ENCODE measurements around the gene SLC6A7.
"Not testable (repeated sequence)": the region's sequence is repeated elsewhere in the genome, so short reads cannot be mapped to it uniquely, and the experiment has no call there.

The SLC6A7 gene

DNA sequence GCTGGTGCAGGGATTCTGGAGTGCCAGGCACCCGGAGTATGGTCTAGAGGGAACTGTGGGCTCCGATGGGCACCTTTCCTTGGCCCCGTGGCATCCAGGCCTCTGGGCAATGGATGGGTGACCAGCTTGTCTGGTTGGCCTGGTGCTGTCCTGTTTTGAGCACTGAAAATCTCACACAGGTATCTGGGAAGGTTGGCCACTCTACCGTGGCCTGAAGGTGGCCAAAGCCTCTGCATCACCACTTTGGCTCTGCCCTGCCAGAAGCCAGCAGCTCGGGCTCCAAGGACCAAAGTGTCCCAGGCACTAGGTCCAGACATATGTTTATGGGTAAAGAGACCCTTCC is 28.8 kb downstream of the SLC6A7 start:
- DNase-seq (ENCODE audit: low spot score) = no peak

DNA sequence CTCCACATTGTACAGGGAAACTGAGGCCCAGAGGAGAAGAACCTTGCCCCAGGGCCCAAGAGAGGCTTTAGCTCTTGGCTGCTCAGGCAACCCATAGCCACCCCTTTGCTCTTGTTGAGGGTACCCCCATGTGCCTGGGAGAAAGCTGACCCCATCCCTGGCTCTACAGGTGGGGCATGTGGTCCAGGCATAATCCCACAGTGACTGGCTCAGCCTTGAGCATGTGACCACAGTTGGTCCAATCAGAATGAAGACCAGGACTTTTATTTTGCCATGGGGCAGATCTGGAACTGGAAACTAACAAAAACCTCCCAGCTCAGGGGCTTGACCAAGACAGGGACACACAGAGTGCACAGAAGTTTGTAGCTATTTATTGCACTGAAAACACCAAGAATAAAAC is 29.3 kb downstream of the SLC6A7 start:
- DNase-seq (ENCODE audit: low spot score) = no peak

DNA sequence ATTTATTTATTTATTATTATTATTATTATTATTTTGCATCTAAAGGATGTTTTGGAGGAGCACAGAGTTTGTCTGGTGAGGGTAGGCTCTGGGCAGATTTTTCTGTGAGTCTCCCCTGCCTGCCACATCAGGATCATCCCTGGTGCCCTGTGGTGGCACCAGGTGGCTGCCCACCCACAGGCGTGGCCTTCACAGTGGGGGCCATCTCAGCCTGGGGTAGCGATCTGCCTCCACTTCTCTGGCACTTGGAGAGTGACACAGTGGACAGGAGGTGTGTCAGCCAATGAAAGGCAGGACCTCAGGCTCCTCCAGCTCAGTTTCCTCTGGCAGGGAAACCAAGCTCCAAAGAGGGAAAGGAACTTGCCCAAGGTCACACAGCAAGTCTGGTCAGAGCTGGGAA is 30.0 kb downstream of the SLC6A7 start:
- no peak for DNase-seq (ENCODE audit: low spot score)

DNA sequence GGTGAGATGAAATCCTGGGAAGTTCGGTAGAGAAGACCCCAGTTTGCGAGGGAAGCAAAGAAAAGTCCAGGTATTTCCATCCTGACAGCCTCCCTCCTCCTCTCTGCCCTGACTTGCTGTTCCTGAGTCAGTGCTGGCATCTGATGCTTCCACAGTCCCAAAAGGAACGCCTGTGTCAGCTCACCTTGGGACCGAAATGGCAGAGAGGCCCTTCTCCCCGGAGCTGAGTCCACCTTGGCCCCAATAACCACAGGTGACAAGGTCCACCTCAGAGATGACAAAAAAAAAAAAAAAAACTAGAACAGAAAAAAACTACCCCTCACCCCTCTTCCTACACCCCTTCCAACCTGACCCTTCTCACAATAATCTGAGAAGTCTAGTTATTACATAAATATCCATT is 31.6 kb downstream of the SLC6A7 start:
- DNase-seq (ENCODE audit: low spot score) = no peak

DNA sequence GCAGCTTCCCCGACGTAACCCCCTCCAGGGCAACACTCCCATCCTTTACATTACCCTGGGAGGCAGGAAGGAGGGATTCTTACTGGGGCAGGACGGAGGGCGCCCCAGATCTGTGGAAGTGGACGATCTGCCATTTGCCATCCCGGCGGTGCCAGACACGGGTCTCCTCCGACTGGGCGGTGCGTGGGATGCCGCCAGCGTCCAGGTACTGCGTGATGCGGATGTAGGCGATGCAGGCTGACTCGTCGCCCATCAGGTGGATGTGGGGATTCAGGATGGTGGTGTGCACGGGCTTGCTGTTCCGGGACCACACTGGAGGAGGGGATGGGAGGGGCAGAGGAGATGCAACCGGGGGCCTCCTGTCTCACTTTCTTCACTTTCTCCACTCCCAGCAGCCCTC is 33.0 kb downstream of the SLC6A7 start:
- no peak for DNase-seq (ENCODE audit: low spot score)

DNA sequence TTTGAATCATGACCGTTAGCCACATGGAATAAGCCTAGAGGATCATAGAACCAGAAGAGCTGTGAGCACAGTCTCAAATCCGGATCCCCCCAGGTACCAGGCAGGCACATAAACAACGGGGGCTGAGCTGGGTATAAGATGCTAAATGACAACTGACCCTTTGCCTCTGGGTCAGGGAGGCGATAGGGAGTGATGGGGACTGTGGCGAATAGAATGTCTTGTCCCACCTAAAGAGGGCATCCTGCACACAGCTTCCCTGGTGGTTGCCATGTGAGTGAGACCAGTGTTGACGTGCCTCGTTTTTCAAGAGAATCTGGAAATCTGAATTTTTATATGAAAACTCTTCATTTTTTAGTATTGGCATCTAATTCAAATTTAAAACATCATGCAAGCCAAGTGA is 33.6 kb downstream of the SLC6A7 start:
- DNase-seq (ENCODE audit: low spot score) = no peak

DNA sequence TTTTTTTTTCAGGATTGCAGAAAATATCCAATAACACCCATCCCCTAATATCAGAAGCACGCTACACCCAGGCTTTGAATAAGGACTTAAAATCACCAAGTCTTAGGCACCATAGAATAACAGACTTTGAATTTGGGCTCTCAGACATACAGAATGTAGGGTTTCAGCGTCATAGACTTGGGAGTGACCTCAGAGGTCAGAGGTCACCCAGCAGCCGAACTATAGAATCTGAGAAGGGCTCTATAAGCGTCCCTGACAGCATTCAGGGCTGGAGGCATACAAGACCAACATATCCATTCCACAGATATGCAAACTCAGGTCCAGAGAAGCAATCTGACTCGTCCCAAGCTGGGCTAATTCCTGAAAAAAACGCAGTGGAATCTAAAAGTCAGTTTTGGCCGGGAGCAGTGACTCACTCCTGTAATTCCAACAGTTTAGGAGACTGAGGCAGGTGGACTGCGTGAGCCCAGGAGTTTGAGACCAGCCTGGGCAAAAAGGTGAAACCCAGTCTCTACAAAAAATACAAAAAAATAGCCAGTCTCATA is 34.7 kb downstream of the SLC6A7 start:
- no peak for DNase-seq (ENCODE audit: low spot score)

DNA sequence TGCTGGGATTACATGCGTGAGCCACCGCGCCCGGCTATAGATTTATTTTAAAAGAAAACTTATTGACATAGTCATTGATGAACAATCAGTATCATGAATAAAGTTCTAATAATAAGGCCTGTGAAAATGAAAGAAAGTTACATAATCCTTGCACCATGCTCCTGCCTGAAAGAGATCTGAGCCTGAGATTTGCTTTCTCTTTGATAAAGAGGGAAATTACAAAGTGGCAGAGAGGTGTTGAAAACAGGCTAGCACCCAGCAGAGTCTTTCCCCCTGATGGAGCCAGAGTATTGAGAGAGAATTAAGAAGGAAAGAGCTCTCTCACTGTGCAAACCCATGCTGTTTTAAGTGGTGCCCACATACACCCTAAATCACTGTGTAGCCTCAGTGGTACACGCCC is 37.2 kb downstream of the SLC6A7 start:
- DNase-seq (ENCODE audit: low spot score) = no peak

DNA sequence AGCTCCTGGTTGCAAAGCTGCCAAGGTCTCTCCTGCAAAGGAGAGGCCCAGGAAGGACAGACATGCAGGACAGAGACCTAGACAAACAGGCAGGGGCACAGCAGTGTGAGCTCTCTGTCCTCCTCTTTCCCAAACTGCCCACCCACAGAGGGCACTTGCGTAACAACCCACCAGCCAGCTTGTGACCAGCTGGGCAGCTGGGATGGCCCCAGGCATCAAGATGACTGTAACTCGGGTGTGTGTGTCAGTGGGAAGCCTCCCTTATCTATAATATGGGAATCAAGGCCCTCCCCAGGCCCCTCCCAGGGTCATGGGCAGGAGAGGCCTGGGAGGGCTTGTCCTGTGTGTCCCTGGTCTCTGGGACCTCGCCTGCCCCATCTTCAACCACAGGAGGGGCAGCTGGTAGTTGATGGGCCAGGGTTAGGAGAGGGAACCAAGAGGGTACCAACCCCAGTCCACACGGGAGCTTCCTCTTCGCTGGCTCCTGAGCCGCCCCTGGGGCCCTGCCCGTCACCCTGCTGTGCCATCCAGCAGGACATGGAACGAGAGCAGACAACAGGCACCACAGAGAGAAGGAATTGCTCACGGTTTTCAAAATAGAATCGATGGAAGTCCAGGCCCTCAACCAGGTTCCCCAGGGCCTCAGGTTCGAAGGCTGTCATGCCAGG is 37.9 kb downstream of the SLC6A7 start:
- no peak for DNase-seq (ENCODE audit: low spot score)

DNA sequence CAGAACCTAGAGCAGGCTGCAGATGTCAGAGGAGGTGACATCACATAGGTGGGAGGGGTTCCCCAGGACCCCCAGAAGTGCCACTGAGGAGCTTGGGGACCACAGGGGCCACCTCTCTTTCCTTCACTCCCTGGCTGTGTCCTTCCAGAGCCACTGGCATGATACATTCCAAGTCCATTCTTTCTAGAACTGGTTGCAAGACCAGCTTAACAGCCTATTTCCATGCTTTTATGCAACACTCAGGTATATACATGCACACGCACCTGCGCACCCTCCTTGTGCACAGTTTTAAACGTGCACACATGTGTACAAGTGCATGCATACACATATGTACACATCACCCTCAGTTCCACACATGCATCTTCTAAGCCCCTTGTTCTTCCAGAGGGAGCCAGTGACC is 39.7 kb downstream of the SLC6A7 start:
- no peak for DNase-seq (ENCODE audit: low spot score)

DNA sequence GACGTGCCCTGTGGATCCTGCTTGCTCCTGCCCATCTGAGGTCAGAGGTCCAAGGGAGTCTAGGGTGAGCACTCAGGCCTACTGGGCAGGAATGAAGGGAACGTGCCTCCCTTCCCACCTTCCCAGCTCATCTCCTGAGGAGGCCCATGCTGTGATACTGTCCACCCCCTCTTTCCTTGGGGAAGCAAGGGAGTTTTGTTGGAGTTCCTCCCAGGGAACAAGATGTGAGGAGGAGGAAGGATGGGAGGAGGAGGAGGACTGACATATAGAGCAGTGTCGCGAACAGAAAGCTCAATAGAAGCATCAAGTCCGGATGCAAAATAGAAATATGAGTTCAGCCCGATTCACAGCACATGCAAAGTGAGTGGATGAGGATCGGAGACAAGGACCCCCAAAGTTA is 41.0 kb downstream of the SLC6A7 start:
- no peak for DNase-seq (ENCODE audit: low spot score)

DNA sequence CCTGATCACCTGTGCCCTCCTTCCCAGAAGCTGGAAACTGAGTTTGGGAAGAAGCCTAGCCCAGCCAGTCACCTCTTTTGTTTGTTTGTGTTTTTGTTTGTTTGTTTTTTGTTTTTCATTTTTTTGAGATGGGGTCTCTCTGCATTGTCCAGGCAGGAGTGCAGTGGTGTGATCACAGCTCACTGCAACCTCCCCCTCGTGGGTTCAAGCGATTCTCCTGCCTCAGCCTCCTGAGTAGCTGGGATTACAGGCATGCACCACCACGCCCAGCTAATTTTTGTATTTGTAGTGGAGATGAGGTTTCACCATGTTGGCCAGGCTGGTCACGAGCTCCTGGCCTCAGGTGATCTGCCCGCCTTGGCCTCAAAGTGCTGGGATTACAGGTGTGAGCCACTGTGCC is 43.8 kb downstream of the SLC6A7 start:
- DNase-seq (ENCODE audit: low spot score) = not testable (repeated sequence)

DNA sequence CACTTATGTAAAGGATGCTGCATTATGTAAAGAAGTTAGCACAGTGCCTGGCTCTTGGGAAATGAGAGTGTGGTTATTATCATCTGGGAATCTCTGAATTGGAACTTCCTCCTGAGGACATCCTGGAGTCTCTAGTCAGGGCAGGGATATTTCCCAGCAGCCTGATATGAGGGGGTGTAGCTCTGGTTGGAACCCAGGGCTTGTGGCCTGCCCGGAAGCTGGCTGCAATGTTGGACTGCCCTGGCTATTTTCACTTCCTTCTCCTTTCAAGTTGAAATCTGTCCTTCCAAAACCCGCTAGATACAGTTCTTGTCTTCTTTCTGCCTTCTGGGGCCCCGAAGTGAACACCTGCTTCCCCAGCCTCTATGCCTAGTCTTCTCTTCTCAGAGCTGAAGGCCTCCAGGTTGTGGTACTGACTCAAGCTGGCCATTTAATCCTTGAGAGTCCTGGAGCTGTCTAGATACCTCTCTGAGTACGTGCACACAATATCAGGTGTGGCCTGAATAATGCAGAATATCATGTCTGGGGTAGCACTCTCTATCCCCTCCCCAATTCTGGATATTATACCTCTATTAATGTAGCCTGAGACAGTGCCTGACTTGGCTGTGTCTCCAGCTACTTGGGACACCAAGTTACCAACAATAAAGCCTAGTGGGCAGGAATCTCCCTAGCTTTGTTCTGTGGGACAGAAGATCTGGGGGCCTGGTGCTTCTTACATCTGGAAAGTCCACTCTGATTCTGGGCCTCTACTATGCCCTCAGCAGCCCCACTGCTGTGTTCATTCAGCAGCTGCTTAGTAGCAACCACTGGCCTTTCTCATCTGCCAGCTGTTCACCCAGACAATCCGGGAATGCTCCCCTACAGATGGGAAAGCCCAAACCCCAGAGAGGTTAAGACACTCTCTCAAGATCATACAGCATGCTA is 45.0 kb downstream of the SLC6A7 start:
- DNase-seq (ENCODE audit: low spot score) = peak; percentile 26

DNA sequence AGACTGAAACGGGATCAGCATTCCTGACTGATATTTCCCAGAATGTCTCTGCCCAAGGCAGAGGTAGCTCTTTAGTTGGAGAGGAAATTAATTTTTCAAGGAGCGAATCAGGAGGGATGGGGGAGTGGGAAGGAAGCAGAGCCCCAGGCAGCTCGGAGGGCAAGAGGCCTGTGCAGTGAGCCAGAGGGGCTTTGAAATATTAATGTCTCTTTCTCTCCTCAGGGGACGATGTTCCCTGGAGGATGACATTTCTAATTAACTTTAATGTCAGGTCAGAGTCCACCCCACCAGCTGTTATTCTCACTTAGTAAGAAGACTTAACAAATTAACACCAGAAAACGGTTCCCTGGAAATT is 45.6 kb downstream of the SLC6A7 start:
- no peak for DNase-seq (ENCODE audit: low spot score)

DNA sequence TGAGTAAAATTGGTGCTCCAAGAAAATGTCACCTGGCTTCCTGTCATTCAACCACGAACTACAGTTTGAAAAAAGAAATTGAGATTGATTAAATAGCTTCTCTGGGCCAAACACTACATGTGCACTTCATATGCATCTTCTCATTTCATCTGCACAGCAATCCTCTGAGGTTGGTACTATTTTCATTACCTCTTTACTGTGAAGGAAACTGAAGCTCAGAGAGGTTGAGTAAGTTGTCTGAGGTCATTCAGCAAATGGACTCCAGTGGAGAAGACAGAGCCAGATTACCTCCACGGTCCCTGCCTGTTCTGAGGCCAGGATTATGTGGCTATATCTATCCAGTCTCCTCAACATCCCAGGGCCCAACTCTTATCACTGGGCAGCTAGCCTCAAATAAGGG is 46.5 kb downstream of the SLC6A7 start:
- no peak for DNase-seq (ENCODE audit: low spot score)

DNA sequence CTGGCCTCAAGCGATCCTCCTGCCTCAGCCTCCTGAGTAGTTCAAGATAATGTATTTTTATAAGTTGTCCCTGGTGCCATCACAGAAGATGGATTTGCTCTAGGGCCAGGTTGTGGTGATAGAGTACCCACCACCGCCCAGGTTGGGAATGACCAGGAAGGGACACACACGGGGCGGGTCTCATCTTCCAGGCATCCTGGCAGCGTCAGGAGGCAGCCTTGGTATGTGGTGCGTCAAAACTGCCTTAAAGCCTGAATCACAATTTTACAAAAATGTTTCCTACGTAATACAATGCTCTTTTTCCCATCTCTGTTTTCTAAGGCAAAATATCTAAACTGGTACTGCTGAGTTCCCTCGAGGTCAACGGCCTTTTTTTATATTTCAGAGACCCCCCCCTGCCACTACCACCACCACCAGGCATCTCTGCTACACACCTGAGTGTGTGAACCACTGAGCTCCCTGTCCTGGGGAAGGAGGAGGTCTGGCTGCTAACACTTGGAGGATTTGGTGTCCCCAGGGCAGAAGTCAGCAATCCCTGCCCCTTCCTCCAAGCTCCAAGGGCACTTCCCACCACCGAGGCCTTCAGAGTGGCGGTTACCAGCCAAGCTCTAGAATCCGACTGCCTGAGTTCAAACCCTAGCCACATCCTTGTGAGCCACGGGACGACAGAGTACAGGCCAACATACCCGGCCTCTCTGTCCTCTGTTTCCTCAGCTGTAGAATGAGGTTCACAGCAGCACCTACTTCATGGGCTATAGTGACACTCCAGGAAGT is 47.3 kb downstream of the SLC6A7 start:
- DNase-seq (ENCODE audit: low spot score) = no peak

DNA sequence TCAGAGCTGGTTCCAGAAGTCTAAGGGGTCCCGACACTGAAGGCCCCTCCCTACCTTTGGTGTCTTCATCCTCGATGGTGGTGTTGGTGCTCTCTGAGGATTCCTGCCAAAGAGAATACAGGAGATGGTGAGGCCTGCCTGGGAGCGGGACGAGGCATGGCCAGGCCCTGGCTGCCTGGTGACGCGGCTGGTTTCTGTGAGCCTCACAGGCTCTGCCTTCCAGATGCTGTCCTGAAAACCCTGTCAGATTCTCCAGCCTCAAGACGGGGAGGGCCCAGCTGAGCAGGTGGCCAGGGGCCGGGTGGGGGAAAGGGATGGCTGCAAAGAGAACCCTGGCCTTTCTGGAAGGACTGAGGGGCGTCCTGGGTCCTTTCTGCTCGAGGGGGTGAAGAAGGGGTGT is 48.8 kb downstream of the SLC6A7 start:
- DNase-seq (ENCODE audit: low spot score) = no peak

DNA sequence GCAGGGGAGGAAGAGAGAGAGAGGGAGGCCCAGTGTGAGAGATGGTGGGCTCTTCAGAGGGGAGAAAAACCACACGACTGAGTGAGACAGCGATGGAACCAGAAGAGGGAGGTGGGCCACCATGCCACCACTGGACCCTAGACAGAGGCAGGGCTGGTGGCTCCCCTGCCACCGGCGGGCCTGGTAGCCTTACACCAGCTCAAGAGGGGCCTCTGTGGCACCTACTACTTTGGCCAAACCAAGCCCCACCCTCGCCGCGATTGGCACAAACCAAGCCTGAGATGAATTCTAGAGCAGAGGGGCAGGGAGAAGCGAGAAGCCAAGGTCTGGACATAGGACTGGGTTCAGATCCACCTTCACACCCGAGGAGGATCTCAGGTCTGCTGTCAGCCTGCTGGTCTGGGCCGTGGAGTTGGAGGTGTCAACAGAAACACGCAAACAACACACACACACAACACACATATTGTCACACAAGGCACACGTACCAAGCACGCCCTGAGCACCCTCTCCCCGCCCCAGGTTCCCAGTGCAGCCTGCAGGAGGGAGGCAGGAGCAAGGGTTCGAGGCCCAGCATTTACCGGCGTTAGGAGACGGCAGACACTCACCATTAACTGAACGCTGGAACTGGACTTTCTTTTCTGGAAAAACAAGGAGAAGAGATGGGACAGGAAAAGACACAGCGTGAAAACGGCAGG is 49.4 kb downstream of the SLC6A7 start:
- DNase-seq (ENCODE audit: low spot score) = no peak

DNA sequence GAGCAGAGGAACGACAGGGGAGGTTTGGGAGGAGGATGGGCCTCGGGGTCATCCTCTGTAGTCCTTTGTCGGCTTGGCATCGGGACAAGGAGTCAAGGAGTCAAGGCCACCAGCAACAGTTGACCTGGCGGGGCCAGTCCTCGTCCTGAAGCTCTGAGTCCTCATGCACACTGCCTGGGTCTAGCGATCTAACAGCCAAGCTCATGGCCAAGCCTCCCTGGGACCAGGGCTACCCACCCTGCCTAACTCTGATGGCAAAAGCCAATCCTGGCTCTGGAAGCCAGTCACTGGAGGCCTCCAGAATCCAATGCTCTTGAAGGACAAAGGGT is 49.9 kb downstream of the SLC6A7 start:
- DNase-seq (ENCODE audit: low spot score) = no peak

DNA sequence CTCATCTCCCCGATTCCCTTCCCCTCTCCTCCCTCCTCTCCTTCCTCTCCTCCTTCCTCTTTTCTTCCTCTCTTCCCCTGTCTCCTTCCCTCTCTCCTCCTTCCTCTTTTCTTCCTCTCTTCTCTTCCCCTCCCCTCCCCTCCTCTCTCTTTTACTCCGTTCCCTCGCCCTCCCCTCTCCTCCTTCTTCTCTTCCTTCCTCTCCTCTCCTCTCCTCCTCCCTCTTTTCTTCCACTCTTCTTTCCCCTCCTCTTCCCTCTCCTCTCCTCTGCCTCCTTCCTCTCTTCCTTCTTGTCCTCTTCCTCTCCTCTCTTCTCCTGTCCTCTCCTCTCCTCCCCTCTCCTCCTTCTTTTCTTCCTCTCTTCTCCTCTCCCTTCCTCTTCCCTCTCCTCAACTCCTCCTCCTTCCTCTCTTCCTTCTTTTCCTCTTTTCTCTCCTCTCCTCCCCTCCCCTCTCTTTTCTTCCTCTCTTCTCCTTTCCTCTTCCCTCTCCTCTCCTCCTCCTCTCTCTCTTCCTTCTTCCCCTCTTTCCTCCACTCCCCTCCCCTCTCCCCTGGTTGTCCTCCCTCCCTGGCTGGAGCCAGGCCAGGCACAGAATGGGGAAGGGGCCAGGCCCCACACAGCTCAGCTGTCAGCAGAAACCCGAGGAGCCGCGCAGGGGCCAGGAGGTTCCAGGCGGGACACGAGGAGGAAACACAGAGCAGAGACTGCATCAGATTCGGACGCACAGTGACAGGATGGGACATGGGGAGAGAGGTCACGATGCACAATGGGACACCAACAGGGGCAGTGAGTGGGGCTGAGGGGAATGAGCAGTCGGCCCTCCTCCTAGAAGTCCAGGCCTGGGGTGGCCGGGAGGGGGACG is 51.7 kb downstream of the SLC6A7 start:
- DNase-seq (ENCODE audit: low spot score) = no peak

DNA sequence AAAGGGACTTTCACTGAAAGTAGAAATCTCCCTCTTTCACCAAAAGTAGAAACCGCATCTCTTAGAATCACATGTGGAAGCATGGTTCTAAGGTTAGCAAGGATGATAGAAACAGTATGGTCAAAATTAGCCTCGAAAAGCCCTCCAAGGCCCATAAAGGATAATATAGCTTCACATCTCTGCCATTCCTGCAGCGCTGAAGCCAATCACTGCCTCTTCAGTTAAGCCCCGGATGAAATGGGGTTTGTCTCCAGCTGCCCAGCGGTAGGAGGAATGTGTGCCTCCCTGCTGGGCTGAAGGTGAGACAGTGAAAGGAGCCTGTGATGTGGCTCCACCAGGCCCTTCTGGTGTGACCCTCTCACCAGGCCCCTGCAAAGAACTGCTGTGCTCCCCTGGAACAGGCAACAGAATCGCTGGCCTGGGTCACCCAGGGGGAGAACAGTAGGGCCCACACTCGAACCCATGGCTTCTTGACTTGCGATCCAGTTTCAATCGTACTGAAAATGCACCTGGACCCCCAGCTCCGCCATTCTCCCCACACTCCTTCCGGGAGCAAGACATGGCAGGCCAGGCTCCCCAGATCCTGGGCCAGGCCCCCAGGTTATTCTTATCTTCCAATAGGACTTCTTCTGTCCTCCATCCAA is 52.5 kb downstream of the SLC6A7 start:
- no peak for DNase-seq (ENCODE audit: low spot score)
